ENCODE results near the gene RALGAPA2. TPM values are rescaled to one million over a fixed set of nuclear protein-coding genes. Genes with fewer than 3 reads are reported as not detected.

The RALGAPA2 gene
- total and polyA plus RNA-seq, 2 donors from 2014 or later = 5.9 to 66.7 TPM

GRCh38 chr20:20665606-20666332 lies 46.7 kb downstream of the RALGAPA2 start:
- H3K27me3 ChIP-seq (ENCODE audit: control insufficient read depth, insufficient read depth, low read length) = no peaks in the 10 kb centered on the region
- H3K4me1 ChIP-seq (ENCODE audit: control insufficient read depth in 2 of 3, insufficient read depth in 2 of 3, low read depth in 1 of 3, low read length in 3 of 3) = no peaks in the 10 kb centered on the region
- no peak overlapping the region for H3K9ac ChIP-seq (ENCODE audit: low read length in 3 of 3)
- intact Hi-C loops (cut with DNase I) = no loop called here
- H3K4me3 ChIP-seq (ENCODE audit: low read length in 3 of 3) = no peak overlapping the region
- H3K9me3 ChIP-seq (ENCODE audit: control insufficient read depth in 2 of 3, insufficient read depth in 1 of 3, low read length in 3 of 3) = no peaks in the 10 kb centered on the region
- no peak for TF ChIP-seq CTCF (IDR thresholded peaks at IDR 0.05; ENCODE audit: borderline replicate concordance, extremely low read depth, insufficient read depth)
- FAIRE-seq (no peak), DNase-seq (no peak)
- H3K36me3 ChIP-seq (ENCODE audit: control insufficient read depth in 2 of 3, insufficient read depth in 3 of 3, low read length in 3 of 3) = no peaks in the 10 kb centered on the region
- no peak overlapping the region for H3K27ac ChIP-seq (ENCODE audit: low read depth in 2 of 2, low read length in 2 of 2)

GRCh38 chr20:20664795-20665589 lies 47.5 kb downstream of the RALGAPA2 start:
- peak; percentile 60 for TF ChIP-seq CTCF (IDR thresholded peaks at IDR 0.05; ENCODE audit: borderline replicate concordance, extremely low read depth, insufficient read depth)

GRCh38 chr20:20663841-20664240 lies 48.6 kb downstream of the RALGAPA2 start:
- Histone ChIP-seq H3K9ac (ENCODE audit: low read length in 3 of 3) (no peak overlapping the region), H3K27me3 (ENCODE audit: control insufficient read depth, insufficient read depth, low read length) (no peaks in the 10 kb centered on the region), H3K9me3 (ENCODE audit: control insufficient read depth in 2 of 3, insufficient read depth in 1 of 3, low read length in 3 of 3) (no peaks in the 10 kb centered on the region), H3K4me1 (ENCODE audit: control insufficient read depth in 2 of 3, insufficient read depth in 2 of 3, low read depth in 1 of 3, low read length in 3 of 3) (no peaks in the 10 kb centered on the region), H3K4me3 (ENCODE audit: low read length in 3 of 3) (no peak overlapping the region), H3K36me3 (ENCODE audit: control insufficient read depth in 2 of 3, insufficient read depth in 3 of 3, low read length in 3 of 3) (no peaks in the 10 kb centered on the region), H3K27ac (ENCODE audit: low read depth in 2 of 2, low read length in 2 of 2) (no peak overlapping the region)
- FAIRE-seq (no peak), DNase-seq (no peak)
- TF ChIP-seq CTCF (IDR thresholded peaks at IDR 0.05; ENCODE audit: borderline replicate concordance, extremely low read depth, insufficient read depth) = no peak
- intact Hi-C loops (cut with DNase I) = no loop called here

More at GRCh38 chr20:20664795-20665589, 47.5 kb downstream of the RALGAPA2 start:
- H3K9me3 ChIP-seq (ENCODE audit: control insufficient read depth in 2 of 3, insufficient read depth in 1 of 3, low read length in 3 of 3) = no peaks in the 10 kb centered on the region
- intact Hi-C loops (cut with DNase I) = no loop called here
- no peak overlapping the region for H3K9ac ChIP-seq (ENCODE audit: low read length in 3 of 3)
- H3K4me1 ChIP-seq (ENCODE audit: control insufficient read depth in 2 of 3, insufficient read depth in 2 of 3, low read depth in 1 of 3, low read length in 3 of 3) = no peaks in the 10 kb centered on the region
- FAIRE-seq = peak; percentile 83
- H3K27me3 ChIP-seq (ENCODE audit: control insufficient read depth, insufficient read depth, low read length) = no peaks in the 10 kb centered on the region
- no peak overlapping the region for H3K27ac ChIP-seq (ENCODE audit: low read depth in 2 of 2, low read length in 2 of 2)
- no peak overlapping the region for H3K4me3 ChIP-seq (ENCODE audit: low read length in 3 of 3)
- no peaks in the 10 kb centered on the region for H3K36me3 ChIP-seq (ENCODE audit: control insufficient read depth in 2 of 3, insufficient read depth in 3 of 3, low read length in 3 of 3)
- peak in 3 of 5 donors; percentile 12 to 64 (median 56) for DNase-seq

Measured in kidney (tissue), 14 donors.